Nephron progenitor cell (in vitro differentiated cells): Measurements from ENCODE around the gene ORMDL3.

ENCODE experiments used
- DNase-seq: peaks from one replicate; pipeline ENCODE4 v3.0.0; 2021
- H3K27ac Mint-ChIP-seq: 2 replicates; pipeline ENCODE4 v1.8.0; 2021; ENCODE audit warnings: mild to moderate bottlenecking, moderate library complexity, mixed read lengths
- H3K27me3 Mint-ChIP-seq: 2 replicates; pipeline ENCODE4 v1.8.0; 2021; ENCODE audit warnings: mild to moderate bottlenecking, low read depth, mixed read lengths; ENCODE audit not compliant: poor library complexity
- H3K36me3 Mint-ChIP-seq: 2 replicates; pipeline ENCODE4 v1.8.0; 2021; ENCODE audit warnings: low read depth, mixed read lengths
- H3K4me1 Mint-ChIP-seq: 2 replicates; pipeline ENCODE4 v1.8.0; 2021; ENCODE audit warnings: mixed read lengths
- H3K4me3 Mint-ChIP-seq: 2 replicates; pipeline ENCODE4 v1.8.0; 2021; ENCODE audit warnings: mild to moderate bottlenecking, moderate library complexity, mixed read lengths
- H3K9me3 Mint-ChIP-seq: 2 replicates; pipeline ENCODE4 v1.8.0; 2021; ENCODE audit warnings: mild to moderate bottlenecking, moderate library complexity, mixed read lengths
- TF ChIP-seq, protein P1 (sequence below): fragments of 200-600 bp; sonication (generic); IDR thresholded peaks from 2 replicates; pipeline ENCODE4 v1.5.0; 2021; ENCODE audit warnings: antibody characterized with exemption

ORMDL3 gene

DNA sequence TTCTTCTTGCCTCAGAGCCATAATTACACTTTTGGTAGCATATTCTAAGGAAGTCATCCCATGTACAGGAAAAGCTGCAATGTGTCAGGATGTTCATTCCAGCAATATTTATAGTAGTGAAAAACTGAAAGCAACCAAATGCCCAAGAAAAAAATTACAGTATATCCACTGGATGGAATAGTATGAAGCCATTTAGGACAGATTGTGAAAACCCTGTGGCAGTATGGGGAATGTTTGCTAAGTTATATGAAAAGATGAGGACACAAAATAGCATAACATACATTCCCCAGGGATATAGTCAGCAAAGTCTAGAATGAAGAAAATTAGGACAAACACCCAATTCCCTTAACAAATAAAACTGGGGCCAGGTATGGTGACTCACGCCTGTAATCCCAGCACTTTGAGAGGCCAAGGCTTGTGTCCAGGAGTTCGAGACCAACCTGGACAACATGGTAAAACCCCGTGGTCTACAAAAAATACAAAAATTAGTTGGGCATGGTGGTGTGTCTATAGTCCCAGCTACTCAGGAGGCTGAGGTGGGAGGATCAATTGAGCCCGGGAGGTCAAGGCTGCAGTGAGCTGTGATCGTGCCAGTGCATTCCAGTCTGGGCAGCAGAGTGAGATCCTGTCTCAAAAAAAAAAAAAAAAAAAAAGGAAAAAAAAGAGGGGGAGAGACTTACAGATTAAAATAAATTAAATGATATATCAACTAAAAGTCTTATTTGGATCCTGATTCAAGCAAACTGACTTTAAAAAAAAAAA is 2.4 kb upstream of the ORMDL3 start:
- Mint-ChIP-seq H3K27ac (no peak overlapping the region), H3K36me3 (no peaks in the 10 kb centered on the region), H3K27me3 (peaks cover 17% of the 10 kb centered on the region), H3K9me3 (peaks cover 4% of the 10 kb centered on the region), H3K4me3 (no peak overlapping the region), H3K4me1 (peaks cover 52% of the 10 kb centered on the region)
- DNase-seq = no peak
- TF ChIP-seq, protein P1, sequence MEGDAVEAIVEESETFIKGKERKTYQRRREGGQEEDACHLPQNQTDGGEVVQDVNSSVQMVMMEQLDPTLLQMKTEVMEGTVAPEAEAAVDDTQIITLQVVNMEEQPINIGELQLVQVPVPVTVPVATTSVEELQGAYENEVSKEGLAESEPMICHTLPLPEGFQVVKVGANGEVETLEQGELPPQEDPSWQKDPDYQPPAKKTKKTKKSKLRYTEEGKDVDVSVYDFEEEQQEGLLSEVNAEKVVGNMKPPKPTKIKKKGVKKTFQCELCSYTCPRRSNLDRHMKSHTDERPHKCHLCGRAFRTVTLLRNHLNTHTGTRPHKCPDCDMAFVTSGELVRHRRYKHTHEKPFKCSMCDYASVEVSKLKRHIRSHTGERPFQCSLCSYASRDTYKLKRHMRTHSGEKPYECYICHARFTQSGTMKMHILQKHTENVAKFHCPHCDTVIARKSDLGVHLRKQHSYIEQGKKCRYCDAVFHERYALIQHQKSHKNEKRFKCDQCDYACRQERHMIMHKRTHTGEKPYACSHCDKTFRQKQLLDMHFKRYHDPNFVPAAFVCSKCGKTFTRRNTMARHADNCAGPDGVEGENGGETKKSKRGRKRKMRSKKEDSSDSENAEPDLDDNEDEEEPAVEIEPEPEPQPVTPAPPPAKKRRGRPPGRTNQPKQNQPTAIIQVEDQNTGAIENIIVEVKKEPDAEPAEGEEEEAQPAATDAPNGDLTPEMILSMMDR = no peak

DNA sequence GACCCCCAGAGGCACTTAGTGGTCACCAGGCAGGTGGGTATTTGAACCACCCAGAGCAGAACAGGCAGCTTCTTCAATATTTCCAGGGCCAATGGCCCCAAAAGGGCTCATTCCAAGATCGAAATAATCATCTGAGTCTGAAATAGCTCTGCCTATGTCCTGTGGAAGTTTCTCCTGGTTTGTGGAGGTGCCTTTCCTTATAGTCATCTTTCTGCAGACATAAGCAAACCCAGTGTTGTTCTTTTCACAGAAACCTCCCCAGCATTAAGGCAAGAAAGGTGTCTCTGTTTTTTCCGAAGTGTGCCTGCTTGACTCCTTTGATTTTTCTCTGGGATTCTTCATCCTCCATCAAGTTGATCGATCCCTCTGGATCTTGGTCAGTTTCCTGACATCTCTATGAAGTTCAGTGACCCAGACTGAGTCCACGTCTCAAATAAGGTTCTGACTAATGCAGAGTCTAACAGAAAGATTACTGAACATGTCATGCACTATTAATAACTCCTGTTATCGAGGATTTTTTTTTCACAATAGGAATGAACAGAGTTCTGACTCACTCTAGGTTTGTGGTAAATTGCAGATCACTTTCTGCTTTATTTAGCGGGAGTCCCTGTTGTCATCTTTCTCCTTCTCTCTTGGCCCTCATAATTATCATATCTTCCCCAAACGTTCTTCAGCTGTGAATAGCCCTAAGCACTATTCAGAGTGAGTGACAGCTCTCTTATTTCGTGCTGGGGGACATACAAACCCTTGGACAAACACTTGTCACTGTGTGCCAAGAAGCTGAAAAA is 1.7 kb upstream of the ORMDL3 start:
- no peak for DNase-seq
- peaks cover 17% of the 10 kb centered on the region for H3K27me3 Mint-ChIP-seq
- peak overlapping the region; percentile 38 for H3K4me3 Mint-ChIP-seq
- TF ChIP-seq, protein P1 = no peak
- no peaks in the 10 kb centered on the region for H3K36me3 Mint-ChIP-seq
- H3K9me3 Mint-ChIP-seq = peaks cover 4% of the 10 kb centered on the region
- no peak overlapping the region for H3K27ac Mint-ChIP-seq
- peaks cover 53% of the 10 kb centered on the region for H3K4me1 Mint-ChIP-seq

DNA sequence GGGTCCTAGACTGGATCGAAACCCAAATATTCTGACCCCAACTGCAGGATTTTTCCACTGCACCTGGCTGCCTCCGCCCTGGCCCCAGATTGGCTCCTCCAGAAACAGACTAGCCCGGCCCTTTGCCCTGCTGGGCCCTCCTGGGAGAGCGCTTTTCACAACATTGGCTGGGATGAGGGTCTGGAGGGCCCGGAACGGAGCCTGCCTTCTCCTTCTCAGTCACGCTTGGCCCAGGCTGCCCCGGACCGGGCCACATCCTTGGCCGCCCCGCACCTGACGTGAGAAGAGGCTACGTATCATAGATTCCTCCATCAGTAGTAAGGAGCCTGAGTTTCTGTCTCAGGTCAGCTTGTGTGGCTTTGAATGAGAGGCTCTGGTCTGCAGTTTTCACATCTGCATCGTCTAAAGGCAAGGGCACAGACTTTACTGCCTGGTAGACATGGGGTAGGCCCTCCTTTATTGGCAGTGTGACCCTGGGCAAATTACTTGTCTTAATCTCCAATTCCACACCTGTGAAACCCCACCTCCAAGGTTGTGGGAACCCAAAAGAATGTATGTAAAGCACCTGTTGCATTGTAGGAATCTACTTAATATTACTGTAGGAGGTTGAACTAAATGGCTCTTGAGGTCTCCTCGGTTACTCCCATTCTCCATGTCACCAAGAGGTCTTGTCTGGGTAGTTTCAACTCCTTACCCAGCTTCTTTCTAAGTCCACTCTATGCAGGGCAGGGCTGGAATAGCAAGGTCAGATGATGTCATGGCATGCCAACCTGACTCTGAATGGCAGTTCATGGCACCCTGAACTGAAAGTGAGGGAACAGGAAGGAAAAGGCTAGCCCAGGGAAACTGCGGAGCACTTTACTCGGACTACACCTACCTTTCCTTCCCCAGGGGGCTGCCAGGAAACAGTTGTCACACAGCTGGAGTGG is 792 bp upstream of the ORMDL3 start:
- H3K36me3 Mint-ChIP-seq = no peaks in the 10 kb centered on the region
- peaks cover 51% of the 10 kb centered on the region for H3K4me1 Mint-ChIP-seq
- DNase-seq = peak; percentile 32
- TF ChIP-seq, protein P1 = no peak
- peaks cover 2% of the 10 kb centered on the region for H3K9me3 Mint-ChIP-seq
- H3K4me3 Mint-ChIP-seq = peak overlapping the region; percentile 94
- peaks cover 17% of the 10 kb centered on the region for H3K27me3 Mint-ChIP-seq
- peak overlapping the region; percentile 89 for H3K27ac Mint-ChIP-seq

DNA sequence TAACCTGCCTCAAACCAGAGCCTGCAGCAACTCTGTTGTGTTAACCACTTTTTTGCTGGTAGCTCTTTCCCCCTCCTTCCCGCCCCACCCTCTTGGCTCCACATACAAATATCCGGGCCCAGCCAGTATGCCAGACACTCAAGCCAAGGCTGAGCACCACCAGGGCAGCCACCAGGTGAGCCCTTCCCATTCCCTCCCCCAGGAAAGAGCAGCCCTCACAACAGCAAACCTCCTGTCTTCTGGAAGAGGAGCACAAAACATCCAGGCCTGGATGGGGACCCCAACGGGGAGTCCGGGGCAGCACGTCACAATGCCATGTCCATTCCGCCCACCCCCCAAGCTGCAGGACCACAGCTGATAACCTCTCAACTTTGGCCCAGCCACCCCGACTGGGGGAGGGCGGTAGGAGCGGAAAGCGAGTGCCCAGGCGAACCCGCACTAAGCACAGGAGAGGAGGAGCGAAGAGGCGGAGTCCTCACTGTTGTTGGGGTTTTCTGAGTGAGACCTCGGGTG is 757 bp downstream of the ORMDL3 start:
- TF ChIP-seq, protein P1 = no peak
- H3K9me3 Mint-ChIP-seq = no peaks in the 10 kb centered on the region
- peaks cover 49% of the 10 kb centered on the region for H3K4me1 Mint-ChIP-seq
- DNase-seq = peak; percentile 41
- H3K27me3 Mint-ChIP-seq = peaks cover 13% of the 10 kb centered on the region
- H3K4me3 Mint-ChIP-seq = peak overlapping the region; percentile 94
- peaks cover 10% of the 10 kb centered on the region for H3K36me3 Mint-ChIP-seq
- peak overlapping the region; percentile 89 for H3K27ac Mint-ChIP-seq

DNA sequence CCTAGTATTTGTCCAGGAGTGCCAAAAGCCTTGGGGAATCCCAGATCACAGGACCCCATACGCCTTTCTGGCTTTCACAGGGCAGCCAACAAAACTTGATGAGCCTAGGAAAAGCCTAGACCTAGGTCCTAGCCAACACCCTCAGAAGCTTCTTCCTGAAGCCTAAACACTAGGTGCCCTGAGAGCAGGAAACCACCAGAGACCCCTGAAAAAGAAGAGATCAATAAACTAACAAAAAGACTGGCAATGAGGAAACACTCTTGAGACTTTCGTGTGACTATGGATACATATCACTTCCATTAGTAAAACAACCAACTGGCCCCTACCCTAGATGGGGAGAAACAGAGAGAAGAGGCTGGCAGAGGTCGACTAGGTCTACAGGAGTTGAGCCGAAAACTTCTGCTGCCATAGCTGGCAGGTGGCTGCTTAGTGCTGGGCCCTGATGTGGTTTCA is 1.2 kb downstream of the ORMDL3 start:
- peaks cover 12% of the 10 kb centered on the region for H3K27me3 Mint-ChIP-seq
- H3K9me3 Mint-ChIP-seq = no peaks in the 10 kb centered on the region
- TF ChIP-seq, protein P1 = no peak
- peaks cover 10% of the 10 kb centered on the region for H3K36me3 Mint-ChIP-seq
- H3K27ac Mint-ChIP-seq = peak overlapping the region; percentile 89
- no peak for DNase-seq
- peak overlapping the region; percentile 94 for H3K4me3 Mint-ChIP-seq
- peaks cover 52% of the 10 kb centered on the region for H3K4me1 Mint-ChIP-seq
